A673 (cell line): ENCODE measurements around the gene FOXP4. TPM values are rescaled to one million over a fixed set of nuclear protein-coding genes. Genes with fewer than 3 reads are reported as not detected.

Experiments
- BruUV-seq: library from RNA; stranded (reverse); fragments of 400-500 nt; replicated peaks from 2 replicates; lab custom pipeline; 2021; lab: Mats Ljungman, UMichigan
- CTCF ChIA-PET: fragments of 300-600 bp; sonication (Branson Sonifier 250); formaldehyde crosslinking; loops from one replicate; lab custom pipeline; 2022; ENCODE audit warnings: antibody characterized with exemption; lab: Charles Lee
- POLR2A ChIA-PET: fragments of 300-600 bp; sonication (Branson Sonifier 250); formaldehyde crosslinking; loops from one replicate; lab custom pipeline; 2022; ENCODE audit warnings: antibody characterized with exemption; ENCODE audit not compliant: low non-redundant PET; lab: Charles Lee
- DNase-seq: peaks from one replicate; pipeline ENCODE4 v3.0.0-alpha.2; 2015; ENCODE audit warnings: low spot score
- H3K27ac ChIP-seq: fragments of 200-600 bp; sonication (generic); 2 replicates; pipeline ENCODE4 v1.5.1; 2016; ENCODE audit warnings: mixed run types, low read depth, mild to moderate bottlenecking, mixed read lengths, antibody characterized with exemption, low read length; ENCODE audit not compliant: poor library complexity, severe bottlenecking
- H3K27me3 ChIP-seq: fragments of 200-600 bp; sonication (generic); replicated peaks from 2 replicates; pipeline ENCODE4 v1.6.1; 2017; ENCODE audit warnings: mixed run types, low read depth, mild to moderate bottlenecking, mixed read lengths, antibody characterized with exemption, low read length; ENCODE audit not compliant: insufficient read depth, poor library complexity
- H3K36me3 ChIP-seq: fragments of 200-600 bp; sonication (generic); 2 replicates; pipeline ENCODE4 v1.6.1; 2016; ENCODE audit warnings: mixed run types, mild to moderate bottlenecking, mixed read lengths, antibody characterized with exemption, low read length; ENCODE audit not compliant: insufficient read depth, poor library complexity, severe bottlenecking
- H3K4me1 ChIP-seq: fragments of 200-600 bp; sonication (generic); 2 replicates; pipeline ENCODE4 v1.6.1; 2017; ENCODE audit warnings: mixed run types, mild to moderate bottlenecking, mixed read lengths, antibody characterized with exemption, low read length; ENCODE audit not compliant: insufficient read depth, poor library complexity, severe bottlenecking
- H3K4me3 ChIP-seq: fragments of 200-600 bp; sonication (generic); 2 replicates; pipeline ENCODE4 v1.5.1; 2016; ENCODE audit warnings: low read depth, mixed run types, mild to moderate bottlenecking, mixed read lengths, low read length; ENCODE audit not compliant: poor library complexity, severe bottlenecking
- H3K9me3 ChIP-seq: fragments of 200-600 bp; sonication (generic); 2 replicates; pipeline ENCODE4 v1.6.1; 2016; ENCODE audit warnings: mixed run types, low read depth, mild to moderate bottlenecking, mixed read lengths, antibody characterized with exemption, low read length; ENCODE audit not compliant: poor library complexity, severe bottlenecking
- CTCF ChIP-seq: fragments of 300-800, 200-600 bp; sonication (generic); conservative IDR thresholded peaks from 2 replicates; pipeline ENCODE4 v1.5.1; 2017; ENCODE audit warnings: low read depth, mild to moderate bottlenecking, antibody characterized with exemption, low read length, moderate library complexity, mixed read lengths
- EZH2 ChIP-seq: fragments of 200-600 bp; sonication (generic); IDR thresholded peaks from 2 replicates; pipeline ENCODE4 v1.6.1; 2017; ENCODE audit warnings: borderline replicate concordance, low read depth, mild to moderate bottlenecking, mixed read lengths, antibody characterized with exemption, low read length; ENCODE audit not compliant: poor library complexity, severe bottlenecking
- intact Hi-C: fragments of 100-400 bp; cut with micrococcal nuclease; formaldehyde crosslinking; loops from one replicate; pipeline ENCODE4 v1.10.0; 2022; ENCODE audit not compliant: unreplicated experiment
- total RNA-seq: library from RNA; stranded (reverse); gene quantifications from 2 replicates; pipeline ENCODE4 v1.2.3, GENCODE V29; 2021

The FOXP4 gene
- total RNA-seq, 1 experiment from 2014 or later: 53.9 TPM

GRCh38 chr6:41621367-41621766 is 75.2 kb downstream of the FOXP4 start:
- no TSS peak for BruUV-seq
- no peaks in the 10 kb centered on the region for H3K27me3 ChIP-seq
- ChIA-PET POLR2A (no interaction called here), CTCF (no interaction called here)
- TF ChIP-seq CTCF (no peak), EZH2 (no peak)
- DNase-seq: no peak
- H3K27ac ChIP-seq: no peak overlapping the region
- no peak overlapping the region for H3K4me3 ChIP-seq
- H3K36me3 ChIP-seq: no peaks in the 10 kb centered on the region
- H3K4me1 ChIP-seq: peaks cover 17% of the 10 kb centered on the region
- peaks cover 5% of the 10 kb centered on the region for H3K9me3 ChIP-seq
- intact Hi-C loops: no loop called here

- Histone ChIP-seq H3K36me3 (no peaks in the 10 kb centered on the region), H3K27ac (no peak overlapping the region), H3K27me3 (no peaks in the 10 kb centered on the region), H3K4me3 (no peak overlapping the region), H3K9me3 (peaks cover 5% of the 10 kb centered on the region), H3K4me1 (peaks cover 21% of the 10 kb centered on the region)
- POLR2A ChIA-PET: no interaction called here
- CTCF ChIA-PET: no interaction called here
- no TSS peak for BruUV-seq
- TF ChIP-seq EZH2: no peak
- intact Hi-C loops: no loop called here
- no peak for DNase-seq
Observed at GRCh38 chr6:41621802-41622201, 75.6 kb downstream of the FOXP4 start.

- CTCF ChIA-PET: no interaction called here
- H3K27me3 ChIP-seq: no peaks in the 10 kb centered on the region
- no peak for TF ChIP-seq EZH2
- TF ChIP-seq CTCF: no peak
- peaks cover 26% of the 10 kb centered on the region for H3K4me1 ChIP-seq
- intact Hi-C loops: no loop called here
- H3K9me3 ChIP-seq: peaks cover 5% of the 10 kb centered on the region
- H3K27ac ChIP-seq: no peak overlapping the region
- POLR2A ChIA-PET: no interaction called here
- no peak for DNase-seq
- no peaks in the 10 kb centered on the region for H3K36me3 ChIP-seq
- BruUV-seq: no TSS peak
- no peak overlapping the region for H3K4me3 ChIP-seq
Observed at GRCh38 chr6:41622206-41622988, 76.2 kb downstream of the FOXP4 start.
